H9 (cell line): ENCODE data around the gene REXO4. TPM values are rescaled to one million over a fixed set of nuclear protein-coding genes. Genes with fewer than 3 reads are reported as not detected.

Source experiments
- DNase-seq: peaks from one replicate; pipeline ENCODE4 v3.0.0-alpha.2; 2017
- H2AFZ ChIP-seq: one replicate; pipeline ENCODE4 v1.6.1; 2013; ENCODE audit warnings: mild to moderate bottlenecking, low read length, control low read depth, moderate library complexity
- H2AK5ac ChIP-seq: 2 replicates; pipeline ENCODE4 v1.6.1; 2013; ENCODE audit warnings: low read length, control low read depth, mixed read lengths; ENCODE audit not compliant: insufficient read length
- H2BK120ac ChIP-seq: one replicate; pipeline ENCODE4 v1.6.1; 2013; ENCODE audit warnings: low read depth, mild to moderate bottlenecking, low read length, control low read depth, inconsistent platforms; ENCODE audit not compliant: poor library complexity, severe bottlenecking
- H2BK12ac ChIP-seq: 2 replicates; pipeline ENCODE4 v1.6.1; 2013; ENCODE audit warnings: low read length, control low read depth, mixed read lengths, low read depth; ENCODE audit not compliant: insufficient read length
- H2BK15ac ChIP-seq: 2 replicates; pipeline ENCODE4 v1.6.1; 2013; ENCODE audit warnings: low read depth, low read length, control low read depth
- H2BK20ac ChIP-seq: one replicate; pipeline ENCODE4 v1.6.1; 2013; ENCODE audit warnings: low read depth, mild to moderate bottlenecking, low read length, control low read depth, inconsistent platforms; ENCODE audit not compliant: poor library complexity, severe bottlenecking
- H2BK5ac ChIP-seq: 2 replicates; pipeline ENCODE4 v1.6.1; 2013; ENCODE audit warnings: low read length, control low read depth, mixed read lengths; ENCODE audit not compliant: insufficient read length
- H3K14ac ChIP-seq: 2 replicates; pipeline ENCODE4 v1.6.1; 2013; ENCODE audit warnings: low read length, control low read depth; ENCODE audit not compliant: insufficient read depth
- H3K18ac ChIP-seq: 2 replicates; pipeline ENCODE4 v1.6.1; 2013; ENCODE audit warnings: low read depth, mild to moderate bottlenecking, mixed read lengths, low read length, control low read depth; ENCODE audit not compliant: insufficient read length
- H3K23ac ChIP-seq: 2 replicates; pipeline ENCODE4 v1.6.1; 2013; ENCODE audit warnings: low read length, control low read depth, mixed read lengths, low read depth; ENCODE audit not compliant: insufficient read length
- H3K23me2 ChIP-seq: 2 replicates; pipeline ENCODE4 v1.6.1; 2013; ENCODE audit warnings: low read depth, mild to moderate bottlenecking, mixed read lengths, low read length, control low read depth; ENCODE audit not compliant: insufficient read length, poor library complexity, severe bottlenecking
- H3K27ac ChIP-seq: 2 replicates; pipeline ENCODE4 v1.5.1; 2013; ENCODE audit warnings: low read length, control low read depth, mixed read lengths, low read depth; ENCODE audit not compliant: insufficient read length
- H3K27me3 ChIP-seq: 2 replicates; pipeline ENCODE4 v1.6.1; 2013; ENCODE audit warnings: low read length, control low read depth, inconsistent platforms; ENCODE audit not compliant: insufficient read depth
- H3K4ac ChIP-seq: 2 replicates; pipeline ENCODE4 v1.6.1; 2013; ENCODE audit warnings: low read depth, mild to moderate bottlenecking, control low read depth, inconsistent platforms, low read length, moderate library complexity
- H3K4me1 ChIP-seq: 2 replicates; pipeline ENCODE4 v1.6.1; 2013; ENCODE audit warnings: low read length, control low read depth, inconsistent platforms; ENCODE audit not compliant: insufficient read depth
- H3K4me2 ChIP-seq: 2 replicates; pipeline ENCODE4 v1.6.1; 2013; ENCODE audit warnings: low read length, control low read depth, mixed read lengths; ENCODE audit not compliant: insufficient read length, insufficient read depth
- H3K56ac ChIP-seq: 2 replicates; pipeline ENCODE4 v1.6.1; 2013; ENCODE audit warnings: low read depth, mild to moderate bottlenecking, mixed read lengths, low read length, control low read depth; ENCODE audit not compliant: insufficient read length
- H3K79me1 ChIP-seq: 2 replicates; pipeline ENCODE4 v1.6.1; 2013; ENCODE audit warnings: low read depth, mild to moderate bottlenecking, moderate library complexity, low read length, control low read depth, inconsistent platforms; ENCODE audit not compliant: insufficient read depth, poor library complexity, severe bottlenecking
- H3K79me2 ChIP-seq: 2 replicates; pipeline ENCODE4 v1.6.1; 2013; ENCODE audit warnings: low read length, control low read depth, inconsistent platforms; ENCODE audit not compliant: insufficient read depth
- H3K9ac ChIP-seq: 2 replicates; pipeline ENCODE4 v1.6.1; 2013; ENCODE audit warnings: low read length, control low read depth, mixed read lengths; ENCODE audit not compliant: insufficient read length; ENCODE audit errors: extremely low read depth
- H3K9me3 ChIP-seq: one replicate; pipeline ENCODE4 v1.6.1; 2013; ENCODE audit warnings: low read depth, low read length, inconsistent platforms; ENCODE audit not compliant: control insufficient read depth
- H3T11ph ChIP-seq: one replicate; pipeline ENCODE4 v1.6.1; 2013; ENCODE audit warnings: mild to moderate bottlenecking, low read length, control low read depth, inconsistent platforms
- H4K20me1 ChIP-seq: one replicate; pipeline ENCODE4 v1.6.1; 2013; ENCODE audit not compliant: control insufficient read depth, insufficient read length, insufficient read depth
- H4K5ac ChIP-seq: 2 replicates; pipeline ENCODE4 v1.6.1; 2013; ENCODE audit warnings: low read depth, mild to moderate bottlenecking, mixed read lengths, low read length, control low read depth; ENCODE audit not compliant: insufficient read length
- H4K8ac ChIP-seq: replicated peaks from 2 replicates; pipeline ENCODE4 v1.6.1; 2013; ENCODE audit warnings: low read length, control low read depth, mixed read lengths, low read depth; ENCODE audit not compliant: insufficient read length
- H4K91ac ChIP-seq: 2 replicates; pipeline ENCODE4 v1.6.1; 2013; ENCODE audit warnings: low read depth, mild to moderate bottlenecking, moderate library complexity, mixed read lengths, low read length, control low read depth; ENCODE audit not compliant: insufficient read length
- H3K27ac Mint-ChIP-seq, 3 experiments: 2 replicates in 2 of 3; 3 replicates in 1 of 3; pipeline ENCODE4 v1.8.0; 2020 to 2021; ENCODE audit warnings: mixed read lengths in 3 of 3, mild to moderate bottlenecking in 1 of 3, moderate library complexity in 1 of 3
- H3K27me3 Mint-ChIP-seq: 2 replicates; pipeline ENCODE4 v1.8.0; 2021; ENCODE audit warnings: low read depth, mild to moderate bottlenecking, moderate library complexity, mixed read lengths
- H3K36me3 Mint-ChIP-seq, 3 experiments: 2 replicates in 2 of 3; 3 replicates in 1 of 3; pipeline ENCODE4 v1.8.0; 2020 to 2021; ENCODE audit warnings: low read depth in 3 of 3, mixed read lengths in 3 of 3; ENCODE audit not compliant: insufficient read depth in 1 of 3
- H3K4me1 Mint-ChIP-seq, 2 experiments: 2 replicates each; pipeline ENCODE4 v1.8.0; 2020; ENCODE audit warnings: mixed read lengths in 2 of 2
- H3K4me3 Mint-ChIP-seq, 2 experiments: 2 replicates in 1 of 2; 3 replicates in 1 of 2; pipeline ENCODE4 v1.8.0; 2020 to 2021; ENCODE audit warnings: mild to moderate bottlenecking in 2 of 2, mixed read lengths in 2 of 2, moderate library complexity in 1 of 2
- H3K9me3 Mint-ChIP-seq, 2 experiments: 2 replicates in 1 of 2; 3 replicates in 1 of 2; pipeline ENCODE4 v1.8.0; 2020; ENCODE audit warnings: mild to moderate bottlenecking in 2 of 2, mixed read lengths in 2 of 2, moderate library complexity in 1 of 2
- CTCF ChIP-seq: fragments of 200-600 bp; sonication (generic); conservative IDR thresholded peaks from 3 replicates; pipeline ENCODE4 v1.8.0; 2021; ENCODE audit warnings: antibody characterized with exemption, mild to moderate bottlenecking
- WGBS: extraction: QIAGEN DNeasy Blood & Tissue Kit; methylation state at CpG from one replicate; pipeline ENCODE4 v1.1.7; 2013; ENCODE audit warnings: missing lambda C conversion rate, low lambda C conversion rate, mixed read lengths; ENCODE audit not compliant: insufficient read length; ENCODE audit errors: extremely low coverage; 5-methylcytosine and 5-hydroxymethylcytosine counted together
- total RNA-seq: library from RNA; stranded (reverse); gene quantifications from 2 replicates; pipeline ENCODE4 v1.2.1, GENCODE V29; 2021

REXO4 gene
- total RNA-seq, 1 experiment from 2014 or later = 35.2 TPM

GRCh38 chr9:133385452-133385851 lies 32.4 kb downstream of the REXO4 start:
- Histone ChIP-seq H2BK15ac (no peak overlapping the region), H3K27ac (no peak overlapping the region), H4K5ac (no peak overlapping the region), H3K79me2 (no peaks in the 10 kb centered on the region), H4K20me1 (peaks cover 3% of the 10 kb centered on the region), H3K9ac (no peak overlapping the region), H3K18ac (no peak overlapping the region), H3K14ac (no peak overlapping the region), H2BK20ac (no peak overlapping the region), H3K4me1 (no peaks in the 10 kb centered on the region), H3K23me2 (no peaks in the 10 kb centered on the region), H3K79me1 (no peaks in the 10 kb centered on the region), H2AFZ (no peak overlapping the region), H3K23ac (no peak overlapping the region), H2BK120ac (no peak overlapping the region), H3K9me3 (no peaks in the 10 kb centered on the region), H2BK12ac (no peak overlapping the region), H3T11ph (no peak overlapping the region), H3K4me2 (no peak overlapping the region), H3K27me3 (no peaks in the 10 kb centered on the region), H3K56ac (no peak overlapping the region), H4K91ac (no peak overlapping the region), H2AK5ac (no peak overlapping the region), H3K4ac (no peak overlapping the region), H4K8ac (no peak overlapping the region), H2BK5ac (no peak overlapping the region)
- no peak overlapping the region for H3K4me3 Mint-ChIP-seq
- DNase-seq = no peak
- H3K27ac Mint-ChIP-seq = no peak overlapping the region
- no peak for TF ChIP-seq CTCF
- WGBS = no CpG with 5 or more reads among the region's 14 CpGs
- no peaks in the 10 kb centered on the region for H3K36me3 Mint-ChIP-seq
- peaks cover 16% of the 10 kb centered on the region for H3K27me3 Mint-ChIP-seq
- peaks cover 3 to 9% of the 10 kb centered on the region in 2 experiments; a peak in 4 of 5 replicates for H3K9me3 Mint-ChIP-seq
- no peaks in the 10 kb centered on the region for H3K4me1 Mint-ChIP-seq
